Fibroblast of lung (primary cell): ENCODE data around the gene ZNF888.

ENCODE experiments used
- EZH2 ChIP-seq: IDR thresholded peaks from 2 replicates; pipeline ENCODE4 v1.5.1; 2012; ENCODE audit warnings: low read length, control low read depth, mild to moderate bottlenecking; ENCODE audit errors: missing control alignments
- TF ChIP-seq, protein P1 (sequence below), 2 donors: IDR thresholded peaks in 1 of 2; conservative IDR thresholded peaks in 1 of 2; 1 replicate in 1 of 2; 2 replicates in 1 of 2; pipeline ENCODE4 v1.5.1; 2011 to 2012; ENCODE audit warnings: low read length in 2 of 2, control low read depth in 1 of 2, inconsistent platforms in 1 of 2, low read depth in 1 of 2, mild to moderate bottlenecking in 1 of 2

DNA sequence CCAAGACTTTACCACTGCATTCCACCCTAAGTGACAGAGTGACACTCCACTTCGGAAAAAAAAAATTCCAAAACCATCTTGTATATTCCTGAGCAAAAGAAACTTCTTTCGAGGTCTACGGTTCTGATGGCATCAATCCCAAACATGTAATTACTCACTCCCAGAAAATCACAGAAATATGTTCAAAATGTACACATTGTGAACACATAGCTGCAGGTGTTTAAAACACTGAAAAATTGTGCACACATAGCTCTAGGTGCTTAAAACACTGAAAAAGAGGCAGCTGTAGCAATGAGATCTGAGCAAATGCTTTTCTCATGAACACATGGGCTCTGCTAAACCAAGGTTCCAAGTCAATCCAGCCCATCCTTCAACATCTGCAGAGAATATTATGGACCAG, 51.8 kb downstream of the ZNF888 start:
- TF ChIP-seq, protein P1, sequence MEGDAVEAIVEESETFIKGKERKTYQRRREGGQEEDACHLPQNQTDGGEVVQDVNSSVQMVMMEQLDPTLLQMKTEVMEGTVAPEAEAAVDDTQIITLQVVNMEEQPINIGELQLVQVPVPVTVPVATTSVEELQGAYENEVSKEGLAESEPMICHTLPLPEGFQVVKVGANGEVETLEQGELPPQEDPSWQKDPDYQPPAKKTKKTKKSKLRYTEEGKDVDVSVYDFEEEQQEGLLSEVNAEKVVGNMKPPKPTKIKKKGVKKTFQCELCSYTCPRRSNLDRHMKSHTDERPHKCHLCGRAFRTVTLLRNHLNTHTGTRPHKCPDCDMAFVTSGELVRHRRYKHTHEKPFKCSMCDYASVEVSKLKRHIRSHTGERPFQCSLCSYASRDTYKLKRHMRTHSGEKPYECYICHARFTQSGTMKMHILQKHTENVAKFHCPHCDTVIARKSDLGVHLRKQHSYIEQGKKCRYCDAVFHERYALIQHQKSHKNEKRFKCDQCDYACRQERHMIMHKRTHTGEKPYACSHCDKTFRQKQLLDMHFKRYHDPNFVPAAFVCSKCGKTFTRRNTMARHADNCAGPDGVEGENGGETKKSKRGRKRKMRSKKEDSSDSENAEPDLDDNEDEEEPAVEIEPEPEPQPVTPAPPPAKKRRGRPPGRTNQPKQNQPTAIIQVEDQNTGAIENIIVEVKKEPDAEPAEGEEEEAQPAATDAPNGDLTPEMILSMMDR (conservative IDR thresholded peaks at IDR 0.05 in 1 of 2, IDR thresholded peaks at IDR 0.05 in 1 of 2; ENCODE audit: low read depth in 1 of 2, low read length in 2 of 2) = no peak
- no peak for TF ChIP-seq EZH2
